K562 (cell line): ENCODE data around the gene PARD3. TPM values are rescaled to one million over a fixed set of nuclear protein-coding genes. Genes with fewer than 3 reads are reported as not detected.

Source experiments
- ATAC-seq: fragments of 200-7000 bp; cut with Tn5 transposase; 3 replicates; pipeline ENCODE4 v1.9.1; 2020; ENCODE audit warnings: moderate library complexity
- BruUV-seq: library from RNA; stranded (reverse); fragments of 400-500 nt; replicated peaks from 2 replicates; lab custom pipeline; 2021; lab: Mats Ljungman, UMichigan
- CTCF ChIA-PET: fragments of 300-600 bp; formaldehyde crosslinking; extraction: SDS; loops from one replicate; lab custom pipeline; 2021; ENCODE audit warnings: low intra/inter-chr PET ratio; lab: Yijun Ruan, JAX
- POLR2A ChIA-PET: fragments of 300-600, 350-650 bp; sonication (Branson Sonifier 250); formaldehyde crosslinking; extraction: SDS; loops from one replicate; lab custom pipeline; 2021; ENCODE audit warnings: antibody characterized with exemption, inconsistent platforms; lab: Yijun Ruan, JAX
- DNase-seq, 4 experiments: peaks; one replicate each; pipeline versions ENCODE4 v3.0.0 to v3.0.0-alpha.2; 2011 to 2018; ENCODE audit warnings: low spot score in 3 of 4, mixed read lengths in 3 of 4; ENCODE audit errors: extremely low read depth in 1 of 4
- FAIRE-seq: peaks from 2 replicates; lab custom pipeline; 2011; peaks lifted over from hg19 to GRCh38; lab: Jason Lieb, UNC
- H2AFZ ChIP-seq: 2 replicates; pipeline ENCODE4 v1.6.0; 2011; ENCODE audit warnings: low read depth, low read length, control low read depth, inconsistent platforms
- H3K27ac ChIP-seq: fragments of 200-600 bp; 3 replicates; pipeline ENCODE4 v1.8.0; 2011; ENCODE audit warnings: low read depth, mild to moderate bottlenecking, control low read depth, inconsistent platforms, low read length, moderate library complexity, mixed read lengths; ENCODE audit errors: extremely low read depth
- H3K27me3 ChIP-seq, 2 experiments: fragments of 300-600 bp in 1 of 2; 2 replicates in 1 of 2; 3 replicates in 1 of 2; pipeline versions ENCODE4 v1.6.0 to v1.8.0; 2011; ENCODE audit warnings: inconsistent platforms in 2 of 2, low read length in 2 of 2, mild to moderate bottlenecking in 1 of 2, mixed read lengths in 1 of 2, moderate library complexity in 1 of 2; ENCODE audit not compliant: control insufficient read depth in 2 of 2, insufficient read depth in 2 of 2
- H3K36me3 ChIP-seq: fragments of 300-600 bp; 3 replicates; pipeline ENCODE4 v1.8.0; 2011; ENCODE audit warnings: mild to moderate bottlenecking, low read length, inconsistent platforms; ENCODE audit not compliant: control insufficient read depth, insufficient read depth
- H3K4me1 ChIP-seq, 2 experiments: fragments of 200-600 bp in 1 of 2; replicated peaks in 1 of 2; 2 replicates in 1 of 2; 3 replicates in 1 of 2; pipeline versions ENCODE4 v1.5.1 to v1.8.0; 2011; ENCODE audit warnings: inconsistent platforms in 2 of 2, low read length in 2 of 2, mild to moderate bottlenecking in 1 of 2, mixed read lengths in 1 of 2, moderate library complexity in 1 of 2; ENCODE audit not compliant: control insufficient read depth in 2 of 2, insufficient read depth in 2 of 2
- H3K4me2 ChIP-seq: 2 replicates; pipeline ENCODE4 v1.6.1; 2011; ENCODE audit warnings: low read length, control low read depth, inconsistent platforms, mixed read lengths; ENCODE audit not compliant: insufficient read depth
- H3K4me3 ChIP-seq: fragments of 200-600 bp; sonication (generic), shearing (Covaris generic); 2 replicates; pipeline ENCODE4 v1.5.1; 2016; ENCODE audit warnings: control low read depth, inconsistent platforms
- H3K79me2 ChIP-seq: fragments of 200-600 bp; 3 replicates; pipeline ENCODE4 v1.8.0; 2011; ENCODE audit warnings: low read length, inconsistent platforms; ENCODE audit not compliant: control insufficient read depth, insufficient read depth
- H3K9ac ChIP-seq, 2 experiments: 2 replicates each; pipeline versions ENCODE4 v1.6.0 to v1.6.1; 2011; ENCODE audit warnings: low read depth in 2 of 2, low read length in 2 of 2, control low read depth in 1 of 2, inconsistent platforms in 1 of 2, mild to moderate bottlenecking in 1 of 2, mixed read lengths in 1 of 2; ENCODE audit not compliant: insufficient read depth in 1 of 2
- H3K9me1 ChIP-seq: one replicate; pipeline ENCODE4 v1.6.0; 2011; ENCODE audit warnings: inconsistent platforms, mild to moderate bottlenecking, low read length, moderate library complexity; ENCODE audit not compliant: control insufficient read depth, insufficient read depth
- H3K9me3 ChIP-seq: replicated peaks from 2 replicates; pipeline ENCODE4 v1.5.1; 2011; ENCODE audit warnings: low read depth, low read length, inconsistent platforms; ENCODE audit not compliant: control insufficient read depth, insufficient read depth
- H4K20me1 ChIP-seq: replicated peaks from 2 replicates; pipeline ENCODE4 v1.6.1; 2011; ENCODE audit warnings: low read length, inconsistent platforms, mixed read lengths; ENCODE audit not compliant: control insufficient read depth, insufficient read depth
- BMI1 ChIP-seq: fragments of 150-350 bp; IDR thresholded peaks from 2 replicates; pipeline ENCODE4 v1.6.1; 2014; ENCODE audit warnings: low read length
- COPS2 ChIP-seq: fragments of 450-650 bp; conservative IDR thresholded peaks from 2 replicates; pipeline ENCODE4 v1.6.1; 2016; ENCODE audit warnings: mild to moderate bottlenecking, moderate library complexity
- KLF10 ChIP-seq: fragments of 250-450 bp; sonication (Bioruptor Pico); IDR thresholded peaks from 2 replicates; pipeline ENCODE4 v1.6.1; 2021; ENCODE audit warnings: matching md5 sums
- MAFG ChIP-seq: fragments of 450-650 bp; conservative IDR thresholded peaks from 2 replicates; pipeline ENCODE4 v1.6.1; 2016; ENCODE audit warnings: missing genetic modification characterization, missing compliant biosample characterization
- POLR2H ChIP-seq: IDR thresholded peaks from 2 replicates; pipeline ENCODE4 v1.6.1; 2016; ENCODE audit warnings: missing genetic modification characterization, low read depth, mild to moderate bottlenecking, control low read depth, missing compliant biosample characterization, moderate library complexity
- PTBP1 ChIP-seq: fragments of 200-400 bp; formaldehyde crosslinking; IDR thresholded peaks from 2 replicates; pipeline ENCODE4 v1.6.1; 2017; ENCODE audit warnings: low read depth, low read length
- PURB ChIP-seq: sonication (generic); formaldehyde crosslinking; IDR thresholded peaks from 2 replicates; pipeline ENCODE4 v1.9.0; 2021; ENCODE audit warnings: low read depth, mild to moderate bottlenecking, missing genetic modification reagents
- SETDB1 ChIP-seq: IDR thresholded peaks from one replicate; pipeline ENCODE4 v1.6.1; 2012; ENCODE audit warnings: low read length, control low read depth, inconsistent platforms
- SRF ChIP-seq, 2 experiments: fragments of 250-450, 450-650 bp in 1 of 2; sonication (Bioruptor Pico) in 1 of 2; sonication (generic) in 1 of 2; formaldehyde crosslinking; IDR thresholded peaks; 2 replicates each; pipeline versions ENCODE4 v1.5.0 to v1.5.1; 2020 to 2022; ENCODE audit warnings: mild to moderate bottlenecking in 1 of 2, missing genetic modification reagents in 1 of 2
- TBP ChIP-seq: optimal IDR thresholded peaks from 2 replicates; pipeline ENCODE3; 2011; ENCODE audit warnings: low read depth, low read length, improper control_type of control experiment
- ZKSCAN8 ChIP-seq: fragments of 200-800 bp; sonication (Bioruptor generic); IDR thresholded peaks from 2 replicates; pipeline ENCODE4 v1.6.1; 2016; ENCODE audit warnings: missing genetic modification characterization, missing compliant biosample characterization
- ZNF384 ChIP-seq: IDR thresholded peaks from 2 replicates; pipeline ENCODE4 v1.6.1; 2012; ENCODE audit warnings: low read depth, low read length, improper control_type of control experiment
- ZNF436 ChIP-seq: fragments of 250-450, 450-650 bp; sonication (Bioruptor Pico); formaldehyde crosslinking; IDR thresholded peaks from 2 replicates; pipeline ENCODE4 v1.7.0; 2020; ENCODE audit warnings: mild to moderate bottlenecking
- WGBS: fragments of 100-300 bp; shearing (Covaris generic); methylation state at CpG from one replicate; pipeline ENCODE4 v1.1.6; 2016; ENCODE audit warnings: low coverage, mixed read lengths; ENCODE audit not compliant: insufficient coverage; ENCODE audit errors: missing lambda C conversion rate; 5-methylcytosine and 5-hydroxymethylcytosine counted together
- in situ Hi-C: fragments of 300-500 bp; cut with MboI; formaldehyde crosslinking; loops from 4 replicates; pipeline ENCODE4 v1.15.0; 2018; ENCODE audit warnings: inconsistent platforms, mixed read lengths
- intact Hi-C: fragments of 100-400 bp; cut with micrococcal nuclease; formaldehyde crosslinking; loops from 2 replicates; pipeline ENCODE4 v1.14.2; 2022
- polyA plus RNA-seq, 8 experiments: library from polyadenylated mRNA; depleted of rRNA in 4 of 8; stranded (reverse) in 5 of 8; unstranded in 3 of 8; fragments of >200 nt; fragmentation: Nextera tagmentation in 2 of 8; fragmentation: Illumina TruSeq in 1 of 8; extraction: Ambion mirVana in 2 of 8; extraction: Trizol in 1 of 8; gene quantifications; 2 replicates each; pipeline versions ENCODE4 v1.2.1 to v1.2.3, GENCODE V29; 2011 to 2014; ENCODE audit warnings: inconsistent platforms in 1 of 8, missing spikeins in 1 of 8
- total RNA-seq, 7 experiments: library from RNA; depleted of rRNA in 6 of 7; stranded (reverse); fragments of >200 nt in 6 of 7; fragmentation: Illumina TruSeq in 2 of 7; extraction: Trizol in 2 of 7; gene quantifications; 2 replicates each; pipeline versions ENCODE4 v1.2.1 to v1.2.3, GENCODE V29; 2011 to 2021; ENCODE audit warnings: low replicate concordance in 1 of 7

PARD3 gene
- total and polyA plus RNA-seq, 9 of the 15 experiments (the other 6 are each of a cell fraction or from before 2014, with no cell fraction given) = 2.7 to 11.7 (median 7.7) TPM

GRCh38 chr10:34854147-34854601 lies 39.1 kb upstream of the PARD3 start:
- CTCF ChIA-PET = no interaction called here
- Histone ChIP-seq H3K27ac (no peak overlapping the region), H3K36me3 (no peaks in the 10 kb centered on the region), H3K9me1 (no peaks in the 10 kb centered on the region), H3K4me2 (no peak overlapping the region), H3K9ac (no peak overlapping the region), H3K27me3 (peaks cover 4 to 14% of the 10 kb centered on the region in 2 experiments; a peak in 2 of 5 replicates), H3K79me2 (no peaks in the 10 kb centered on the region), H3K4me1 (no peaks in the 10 kb centered on the region), H4K20me1 (no peaks in the 10 kb centered on the region), H3K9me3 (peaks cover 1% of the 10 kb centered on the region), H2AFZ (no peak overlapping the region), H3K4me3 (no peak overlapping the region)
- TF ChIP-seq ZNF384 = no peak
- no peak for TF ChIP-seq POLR2H (tag)
- no peak for TF ChIP-seq MAFG (tag)
- TF ChIP-seq SRF (CRISPR knock-in tag; IDR thresholded peaks at IDR 0.05) = no peak
- DNase-seq (no peak), FAIRE-seq (no peak), ATAC-seq (no peak)
- BruUV-seq = no TSS peak
- intact Hi-C loops (no loop called here), in situ Hi-C loops (no loop called here)
- WGBS = 3% methylated on average over 6 of the region's 6 CpGs
- POLR2A ChIA-PET = interaction anchor here (0.6 kb wide), 2 partner anchors 10 to 34 kb away, joined by 3 read pairs; no protein-coding TSS in a partner anchor

GRCh38 chr10:34853357-34853756 lies 38.3 kb upstream of the PARD3 start:
- H3K27ac ChIP-seq = no peak overlapping the region
- TF ChIP-seq COPS2 (no peak), SETDB1 (no peak), TBP (no peak), ZNF436 (CRISPR knock-in tag) (no peak), ZKSCAN8 (CRISPR knock-in tag) (no peak), KLF10 (no peak), BMI1 (no peak), PTBP1 (no peak), PURB (no peak)
- TF ChIP-seq, all 486 proteins: peak for 0
- BruUV-seq = no TSS peak

More at GRCh38 chr10:34853357-34853756, 38.3 kb upstream of the PARD3 start:
- Histone ChIP-seq H3K27me3 (peaks cover 4 to 13% of the 10 kb centered on the region in 2 experiments; a peak in 2 of 5 replicates), H3K9me1 (no peaks in the 10 kb centered on the region), H3K4me2 (no peak overlapping the region), H3K9ac (no peak overlapping the region), H3K36me3 (no peaks in the 10 kb centered on the region), H3K9me3 (peaks cover 1% of the 10 kb centered on the region), H3K4me1 (no peaks in the 10 kb centered on the region), H4K20me1 (no peaks in the 10 kb centered on the region), H3K4me3 (no peak overlapping the region), H2AFZ (no peak overlapping the region), H3K79me2 (no peaks in the 10 kb centered on the region)
- DNase-seq (no peak), ATAC-seq (no peak), FAIRE-seq (no peak)
- intact Hi-C loops = no loop called here
- in situ Hi-C loops = no loop called here
- POLR2A ChIA-PET = no interaction called here
- 4% methylated on average over 3 of the region's 4 CpGs for WGBS
- CTCF ChIA-PET = no interaction called here
